ENCODE data around the gene COL19A1. TPM values are rescaled to one million over a fixed set of nuclear protein-coding genes. Genes with fewer than 3 reads are reported as not detected.

The COL19A1 gene
- total and polyA plus RNA-seq, 9 of the 15 experiments (the other 6 are each of a cell fraction or from before 2014, with no cell fraction given): not detected

DNA sequence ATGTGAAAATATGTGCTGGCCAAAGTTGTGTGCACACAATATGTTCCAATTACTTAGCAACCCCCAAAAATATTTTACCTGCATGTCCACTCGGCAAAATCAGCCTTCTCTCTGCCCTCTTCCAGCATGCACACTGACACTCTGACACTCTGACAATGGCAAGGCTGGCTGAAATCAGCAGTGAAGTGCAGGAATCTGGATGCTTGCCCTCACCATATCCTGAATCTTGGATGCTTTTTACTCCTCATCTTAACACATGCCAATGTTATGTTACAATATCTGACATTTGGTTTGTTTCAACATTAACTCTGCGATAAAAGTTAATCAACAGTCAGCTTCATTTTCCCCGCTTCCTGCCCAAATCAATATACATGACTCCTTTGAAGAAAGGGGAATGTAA, 233.4 kb downstream of the COL19A1 start (continued):
- TF ChIP-seq, protein P1, sequence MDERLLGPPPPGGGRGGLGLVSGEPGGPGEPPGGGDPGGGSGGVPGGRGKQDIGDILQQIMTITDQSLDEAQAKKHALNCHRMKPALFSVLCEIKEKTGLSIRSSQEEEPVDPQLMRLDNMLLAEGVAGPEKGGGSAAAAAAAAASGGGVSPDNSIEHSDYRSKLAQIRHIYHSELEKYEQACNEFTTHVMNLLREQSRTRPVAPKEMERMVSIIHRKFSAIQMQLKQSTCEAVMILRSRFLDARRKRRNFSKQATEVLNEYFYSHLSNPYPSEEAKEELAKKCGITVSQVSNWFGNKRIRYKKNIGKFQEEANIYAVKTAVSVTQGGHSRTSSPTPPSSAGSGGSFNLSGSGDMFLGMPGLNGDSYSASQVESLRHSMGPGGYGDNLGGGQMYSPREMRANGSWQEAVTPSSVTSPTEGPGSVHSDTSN (CRISPR knock-in tag; IDR thresholded peaks at IDR 0.05; ENCODE audit: low read depth): no peak
- TF ChIP-seq, protein P1 (tag; conservative IDR thresholded peaks at IDR 0.05; ENCODE audit: low read depth): no peak
- TF ChIP-seq ZNF79 (CRISPR knock-in tag; IDR thresholded peaks at IDR 0.05; ENCODE audit: low read depth) (no peak), RFX7 (CRISPR knock-in tag; IDR thresholded peaks at IDR 0.05) (no peak), PYGO2 (tag; IDR thresholded peaks at IDR 0.05) (no peak), WHSC1 (IDR thresholded peaks at IDR 0.05; ENCODE audit: low read length) (no peak), ZNF24 (IDR thresholded peaks at IDR 0.05) (no peak), TAF15 (IDR thresholded peaks at IDR 0.05; ENCODE audit: low read depth, low read length) (no peak)

DNA sequence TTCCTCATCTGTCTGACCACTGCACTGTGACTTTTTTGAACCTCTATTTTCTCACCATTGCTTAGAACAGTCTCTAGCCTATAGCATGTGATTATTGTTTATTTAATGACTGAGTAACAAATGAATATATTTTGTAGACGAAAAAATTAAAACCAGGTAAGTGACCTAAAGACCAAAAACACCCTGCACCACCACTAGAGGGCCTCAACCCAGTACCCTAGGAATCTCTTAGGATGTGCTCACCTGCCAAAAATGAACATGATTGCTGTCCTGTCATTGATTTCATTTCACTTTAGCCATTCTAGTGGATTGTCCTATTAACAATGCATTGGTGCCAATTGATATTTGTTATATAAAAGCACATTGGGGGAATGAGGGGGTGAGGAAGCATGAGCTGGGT, 237.4 kb downstream of the COL19A1 start:
- Histone ChIP-seq H3K4me3 (no peak overlapping the region), H3K4me1 (replicated peaks in 1 of 2; ENCODE audit: control insufficient read depth in 2 of 2, insufficient read depth in 2 of 2, low read length in 2 of 2) (no peaks in the 10 kb centered on the region), H2AFZ (ENCODE audit: low read depth, low read length) (no peak overlapping the region), H3K79me2 (ENCODE audit: control insufficient read depth, insufficient read depth, low read length) (no peaks in the 10 kb centered on the region), H3K9me3 (replicated peaks; ENCODE audit: control insufficient read depth, insufficient read depth, low read depth, low read length) (no peaks in the 10 kb centered on the region), H3K9ac (ENCODE audit: insufficient read depth in 1 of 2, low read depth in 2 of 2, low read length in 2 of 2) (no peak overlapping the region), H3K9me1 (ENCODE audit: control insufficient read depth, insufficient read depth, low read length) (no peaks in the 10 kb centered on the region), H3K27me3 (ENCODE audit: control insufficient read depth in 2 of 2, insufficient read depth in 2 of 2, low read length in 2 of 2) (no peaks in the 10 kb centered on the region; a peak in 1 of 5 replicates), H3K36me3 (ENCODE audit: control insufficient read depth, insufficient read depth, low read length) (no peaks in the 10 kb centered on the region), H3K4me2 (ENCODE audit: insufficient read depth, low read length) (no peak overlapping the region), H3K27ac (ENCODE audit: extremely low read depth, low read depth, low read length) (no peak overlapping the region), H4K20me1 (replicated peaks; ENCODE audit: control insufficient read depth, insufficient read depth, low read length) (no peaks in the 10 kb centered on the region)
- no TSS peak for BruUV-seq (replicated peaks)
- ChIA-PET CTCF (ENCODE audit: low intra/inter-chr PET ratio) (no interaction called here), POLR2A (interaction anchor here (0.7 kb wide), 1 partner anchor 16 kb away, joined by 5 read pairs; no protein-coding TSS in a partner anchor)
- DNase-seq (ENCODE audit: extremely low read depth in 1 of 4, low spot score in 3 of 4) (peak; percentile 23 to 46 (median 35)), ATAC-seq (peak; percentile 75), FAIRE-seq (no peak)
- intact Hi-C loops (cut with micrococcal nuclease): loop anchor here (10.0 kb wide), 2 partner anchors 369 to 1229 kb away; no protein-coding TSS in a partner anchor
- WGBS (ENCODE audit: insufficient coverage, low coverage, missing lambda C conversion rate): 8% methylated on average over 1 of the region's 1 CpG
- TF ChIP-seq SMC3 (conservative IDR thresholded peaks at IDR 0.05; ENCODE audit: insufficient read depth, low read depth, low read length): 0 out of 2 replicates have a peak, but pooled peaks have one; percentile 10
- TF ChIP-seq, protein P2, sequence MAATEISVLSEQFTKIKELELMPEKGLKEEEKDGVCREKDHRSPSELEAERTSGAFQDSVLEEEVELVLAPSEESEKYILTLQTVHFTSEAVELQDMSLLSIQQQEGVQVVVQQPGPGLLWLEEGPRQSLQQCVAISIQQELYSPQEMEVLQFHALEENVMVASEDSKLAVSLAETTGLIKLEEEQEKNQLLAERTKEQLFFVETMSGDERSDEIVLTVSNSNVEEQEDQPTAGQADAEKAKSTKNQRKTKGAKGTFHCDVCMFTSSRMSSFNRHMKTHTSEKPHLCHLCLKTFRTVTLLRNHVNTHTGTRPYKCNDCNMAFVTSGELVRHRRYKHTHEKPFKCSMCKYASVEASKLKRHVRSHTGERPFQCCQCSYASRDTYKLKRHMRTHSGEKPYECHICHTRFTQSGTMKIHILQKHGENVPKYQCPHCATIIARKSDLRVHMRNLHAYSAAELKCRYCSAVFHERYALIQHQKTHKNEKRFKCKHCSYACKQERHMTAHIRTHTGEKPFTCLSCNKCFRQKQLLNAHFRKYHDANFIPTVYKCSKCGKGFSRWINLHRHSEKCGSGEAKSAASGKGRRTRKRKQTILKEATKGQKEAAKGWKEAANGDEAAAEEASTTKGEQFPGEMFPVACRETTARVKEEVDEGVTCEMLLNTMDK (IDR thresholded peaks at IDR 0.05; ENCODE audit: borderline replicate concordance, insufficient read depth, low read depth, low read length, poor library complexity, severe bottlenecking): peak; percentile 32
- TF ChIP-seq RAD21 (CRISPR knock-in tag; conservative IDR thresholded peaks at IDR 0.05 in 1 of 2, IDR thresholded peaks at IDR 0.05 in 1 of 2): peak in 1 of 2 experiments; percentile 28; a peak in 1 of 4 replicates
- no peak for TF ChIP-seq ELF1 (tag; IDR thresholded peaks at IDR 0.05)
- TF ChIP-seq, protein P3, sequence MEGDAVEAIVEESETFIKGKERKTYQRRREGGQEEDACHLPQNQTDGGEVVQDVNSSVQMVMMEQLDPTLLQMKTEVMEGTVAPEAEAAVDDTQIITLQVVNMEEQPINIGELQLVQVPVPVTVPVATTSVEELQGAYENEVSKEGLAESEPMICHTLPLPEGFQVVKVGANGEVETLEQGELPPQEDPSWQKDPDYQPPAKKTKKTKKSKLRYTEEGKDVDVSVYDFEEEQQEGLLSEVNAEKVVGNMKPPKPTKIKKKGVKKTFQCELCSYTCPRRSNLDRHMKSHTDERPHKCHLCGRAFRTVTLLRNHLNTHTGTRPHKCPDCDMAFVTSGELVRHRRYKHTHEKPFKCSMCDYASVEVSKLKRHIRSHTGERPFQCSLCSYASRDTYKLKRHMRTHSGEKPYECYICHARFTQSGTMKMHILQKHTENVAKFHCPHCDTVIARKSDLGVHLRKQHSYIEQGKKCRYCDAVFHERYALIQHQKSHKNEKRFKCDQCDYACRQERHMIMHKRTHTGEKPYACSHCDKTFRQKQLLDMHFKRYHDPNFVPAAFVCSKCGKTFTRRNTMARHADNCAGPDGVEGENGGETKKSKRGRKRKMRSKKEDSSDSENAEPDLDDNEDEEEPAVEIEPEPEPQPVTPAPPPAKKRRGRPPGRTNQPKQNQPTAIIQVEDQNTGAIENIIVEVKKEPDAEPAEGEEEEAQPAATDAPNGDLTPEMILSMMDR (IDR thresholded peaks at IDR 0.05 in 2 of 3, conservative IDR thresholded peaks at IDR 0.05 in 1 of 3; ENCODE audit: insufficient read depth in 2 of 3, low read depth in 1 of 3, low read length in 3 of 3): peak; percentile 43 to 63 (median 54)
- in situ Hi-C loops (cut with MboI): no loop called here
